Sciatic nerve (tissue), 2 donors: ENCODE measurements around the gene PSMF1. TPM values are rescaled to one million over a fixed set of nuclear protein-coding genes. Genes with fewer than 3 reads are reported as not detected.
"Not testable (repeated sequence)": the region's sequence is repeated elsewhere in the genome, so short reads cannot be mapped to it uniquely, and the experiment has no call there.

Experiments used
- ATAC-seq: fragments of 200-7000 bp; cut with Tn5 transposase; one replicate; pipeline ENCODE4 v1.9.1; 2020; ENCODE audit warnings: mild to moderate bottlenecking, moderate library complexity
- DNase-seq: peaks from one replicate; pipeline ENCODE4 v3.0.0-alpha.2; 2020; ENCODE audit warnings: low spot score
- intact Hi-C: fragments of 100-400 bp; cut with DNase I; formaldehyde crosslinking; loops from one replicate; pipeline ENCODE4 v1.14.2; 2022
- total RNA-seq: library from RNA; stranded (reverse); fragmentation: NEBNext Ultra II Directional; extraction: Animal tissue kit (Norgen Biotek cat#: 25700); gene quantifications from one replicate; pipeline ENCODE4 v1.2.1, GENCODE V29; 2021
- donor health status: DM: no; HTN: no; CAD: no.
- donor health status: DM: no; HTN: no; CAD: no.

PSMF1 gene
- total RNA-seq, 1 donor from 2014 or later: 187 TPM

- no peak for ATAC-seq
- intact Hi-C loops: no loop called here
Measured at GRCh38 chr20:1204113-1204512, 85.7 kb downstream of the PSMF1 start.

GRCh38 chr20:1204576-1204975, 86.2 kb downstream of the PSMF1 start:
- no peak for DNase-seq

More at GRCh38 chr20:1204113-1204512, 85.7 kb downstream of the PSMF1 start:
- no peak for DNase-seq

GRCh38 chr20:1205802-1206201, 87.4 kb downstream of the PSMF1 start:
- DNase-seq (no peak), ATAC-seq (no peak)
- intact Hi-C loops: no loop called here

More at GRCh38 chr20:1204576-1204975, 86.2 kb downstream of the PSMF1 start:
- intact Hi-C loops: no loop called here
- ATAC-seq: no peak

GRCh38 chr20:1206366-1207148, 88.2 kb downstream of the PSMF1 start:
- ATAC-seq: no peak
- intact Hi-C loops: no loop called here
- no peak for DNase-seq

GRCh38 chr20:1207293-1207878, 89.0 kb downstream of the PSMF1 start:
- intact Hi-C loops: no loop called here
- ATAC-seq (no peak), DNase-seq (no peak)

GRCh38 chr20:1209447-1210387, 91.3 kb downstream of the PSMF1 start:
- no peak for ATAC-seq
- DNase-seq: no peak
- intact Hi-C loops: no loop called here

GRCh38 chr20:1210501-1210900, 92.1 kb downstream of the PSMF1 start:
- ATAC-seq (no peak), DNase-seq (no peak)
- intact Hi-C loops: no loop called here

GRCh38 chr20:1212023-1212422, 93.6 kb downstream of the PSMF1 start:
- ATAC-seq: no peak
- intact Hi-C loops: no loop called here
- DNase-seq: no peak

- peak; percentile 79 for DNase-seq
- intact Hi-C loops: no loop called here
Measured at GRCh38 chr20:1212607-1213396, 94.4 kb downstream of the PSMF1 start.

GRCh38 chr20:1214838-1215261, 96.4 kb downstream of the PSMF1 start:
- DNase-seq: no peak
- intact Hi-C loops: no loop called here
- ATAC-seq: no peak

More at GRCh38 chr20:1212607-1213396, 94.4 kb downstream of the PSMF1 start:
- peak; percentile 87 for ATAC-seq

- intact Hi-C loops: no loop called here
- ATAC-seq (no peak), DNase-seq (no peak)
Measured at GRCh38 chr20:1215386-1216170, 97.2 kb downstream of the PSMF1 start.

- DNase-seq, intact Hi-C loops, ATAC-seq: not testable (repeated sequence)
Measured at GRCh38 chr20:1216527-1217427, 98.4 kb downstream of the PSMF1 start.

Other genes starting within 250 kb of the PSMF1 start
- gene ANGPT4, start 202.3 kb upstream of the PSMF1 start, total RNA-seq: 0.27 TPM
- gene RSPO4, start 116.3 kb upstream of the PSMF1 start, total RNA-seq: 0.94 TPM
- gene TMEM74B, start 66.4 kb downstream of the PSMF1 start, total RNA-seq: 7.1 TPM
- 0.80 TPM for gene C20orf202, start 84.9 kb downstream of the PSMF1 start, total RNA-seq
- not detected for gene RAD21L1, start 107.4 kb downstream of the PSMF1 start, total RNA-seq
- gene SNPH, start 147.7 kb downstream of the PSMF1 start, total RNA-seq: 4.9 TPM
- 5.9 TPM for gene SDCBP2, start 210.5 kb downstream of the PSMF1 start, total RNA-seq